Mesendoderm (in vitro differentiated cells): ENCODE data around the gene HBP1.

ENCODE experiments used
- DNase-seq: peaks from one replicate; pipeline ENCODE4 v3.0.0; 2013
- H2AK5ac ChIP-seq: 2 replicates; pipeline ENCODE4 v1.6.1; 2013; ENCODE audit warnings: low read length, inconsistent platforms
- H2BK120ac ChIP-seq: 2 replicates; pipeline ENCODE4 v1.6.1; 2013; ENCODE audit warnings: low read depth, mild to moderate bottlenecking, low read length, moderate library complexity, mixed read lengths
- H2BK15ac ChIP-seq: replicated peaks from 2 replicates; pipeline ENCODE4 v1.6.1; 2013; ENCODE audit warnings: low read depth, mild to moderate bottlenecking, moderate library complexity
- H2BK5ac ChIP-seq: 2 replicates; pipeline ENCODE4 v1.6.1; 2013; ENCODE audit warnings: low read length, inconsistent platforms
- H3K18ac ChIP-seq: 2 replicates; pipeline ENCODE4 v1.6.1; 2013; ENCODE audit warnings: mild to moderate bottlenecking, low read length, mixed read lengths
- H3K23ac ChIP-seq: one replicate; pipeline ENCODE4 v1.6.1; 2013; ENCODE audit warnings: low read length
- H3K27ac ChIP-seq: 2 replicates; pipeline ENCODE4 v1.5.1; 2013; ENCODE audit warnings: low read depth, mild to moderate bottlenecking, inconsistent platforms, low read length, moderate library complexity
- H3K27me3 ChIP-seq: 2 replicates; pipeline ENCODE4 v1.6.1; 2013; ENCODE audit warnings: low read length, control low read depth, mild to moderate bottlenecking, inconsistent platforms; ENCODE audit not compliant: insufficient read depth, poor library complexity
- H3K36me3 ChIP-seq: 2 replicates; pipeline ENCODE4 v1.6.1; 2013; ENCODE audit warnings: low read length, inconsistent platforms; ENCODE audit not compliant: control insufficient read depth, insufficient read depth
- H3K4ac ChIP-seq: one replicate; pipeline ENCODE4 v1.6.1; 2013; ENCODE audit warnings: low read depth, mild to moderate bottlenecking, low read length, moderate library complexity
- H3K4me1 ChIP-seq: 2 replicates; pipeline ENCODE4 v1.6.1; 2013; ENCODE audit warnings: low read depth, low read length, inconsistent platforms; ENCODE audit not compliant: control insufficient read depth
- H3K4me2 ChIP-seq: 2 replicates; pipeline ENCODE4 v1.6.1; 2013; ENCODE audit warnings: low read length
- H3K4me3 ChIP-seq: 2 replicates; pipeline ENCODE4 v1.5.1; 2013; ENCODE audit warnings: mild to moderate bottlenecking, low read length
- H3K56ac ChIP-seq: one replicate; pipeline ENCODE4 v1.6.1; 2013; ENCODE audit warnings: low read length
- H3K79me1 ChIP-seq: 2 replicates; pipeline ENCODE4 v1.6.1; 2013; ENCODE audit warnings: low read length, inconsistent platforms
- H3K79me2 ChIP-seq: 2 replicates; pipeline ENCODE4 v1.6.1; 2013; ENCODE audit warnings: mild to moderate bottlenecking, low read length; ENCODE audit not compliant: control insufficient read depth, insufficient read depth
- H3K9ac ChIP-seq: 2 replicates; pipeline ENCODE4 v1.6.1; 2013; ENCODE audit warnings: low read length, inconsistent platforms
- H4K5ac ChIP-seq: one replicate; pipeline ENCODE4 v1.6.1; 2013; ENCODE audit warnings: low read length
- H4K8ac ChIP-seq: one replicate; pipeline ENCODE4 v1.6.1; 2013; ENCODE audit warnings: low read depth, mild to moderate bottlenecking, control low read depth, low read length, moderate library complexity
- WGBS: extraction: QIAGEN DNeasy Blood & Tissue Kit; methylation state at CpG from one replicate; pipeline ENCODE4 v1.1.7; 2013; ENCODE audit warnings: low lambda C conversion rate, missing lambda C conversion rate; ENCODE audit not compliant: insufficient coverage; ENCODE audit errors: extremely low coverage; 5-methylcytosine and 5-hydroxymethylcytosine counted together

HBP1 gene

GRCh38 chr7:107196834-107197610 lies 28.2 kb downstream of the HBP1 start:
- H3K27ac ChIP-seq: no peak overlapping the region
- WGBS: no CpG with 5 or more reads among the region's 10 CpGs

DNA sequence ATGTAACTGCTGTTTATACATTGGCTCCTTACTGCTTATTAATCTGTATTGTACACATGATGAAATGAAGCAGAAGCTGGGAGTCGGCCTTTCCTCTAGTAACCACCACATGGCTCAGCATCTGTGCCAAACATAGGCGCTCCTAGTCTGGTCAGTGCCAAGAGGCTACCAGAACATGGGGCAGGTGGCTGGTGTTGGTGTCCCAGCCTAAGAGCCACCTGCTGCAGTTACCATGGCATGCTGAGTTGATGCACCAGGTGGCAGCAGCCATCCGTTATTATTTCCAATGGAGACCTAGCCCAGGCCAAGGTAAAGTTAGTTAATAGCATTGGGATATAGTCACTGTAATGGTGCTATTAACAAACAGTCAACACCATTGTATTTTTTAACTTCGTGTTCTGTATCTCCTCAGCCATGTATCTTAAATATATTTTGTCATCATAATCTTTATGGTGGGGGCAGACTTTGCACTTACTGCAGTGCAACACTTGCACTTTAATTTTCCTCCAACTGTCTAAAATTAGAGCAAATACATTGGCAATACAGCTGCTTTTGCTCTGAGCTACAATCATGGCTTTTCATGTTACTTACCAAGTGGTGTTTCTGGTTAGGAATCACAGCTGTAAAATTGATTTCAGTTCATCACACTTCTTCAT lies 33.1 kb downstream of the HBP1 start:
- Histone ChIP-seq H3K4ac (no peak overlapping the region), H3K9ac (no peak overlapping the region), H3K4me2 (no peak overlapping the region), H4K5ac (no peak overlapping the region), H2BK15ac (no peak overlapping the region), H2BK5ac (no peak overlapping the region), H3K23ac (no peak overlapping the region), H3K27ac (no peak overlapping the region), H3K18ac (no peak overlapping the region), H3K56ac (no peak overlapping the region), H3K36me3 (no peaks in the 10 kb centered on the region), H3K79me1 (no peaks in the 10 kb centered on the region), H2BK120ac (no peak overlapping the region), H2AK5ac (no peak overlapping the region), H3K4me3 (no peak overlapping the region), H3K4me1 (peaks cover 2% of the 10 kb centered on the region), H4K8ac (no peak overlapping the region), H3K27me3 (no peaks in the 10 kb centered on the region), H3K79me2 (no peaks in the 10 kb centered on the region)
- DNase-seq: peak; percentile 60
- WGBS: no CpG with 5 or more reads among the region's 4 CpGs

More at GRCh38 chr7:107196834-107197610, 28.2 kb downstream of the HBP1 start:
- H3K4me3 ChIP-seq: no peak overlapping the region
- no peaks in the 10 kb centered on the region for H3K36me3 ChIP-seq
- H4K8ac ChIP-seq: no peak overlapping the region
- no peaks in the 10 kb centered on the region for H3K79me2 ChIP-seq
- H2BK5ac ChIP-seq: no peak overlapping the region
- H2BK120ac ChIP-seq: no peak overlapping the region
- H3K9ac ChIP-seq: no peak overlapping the region
- H3K79me1 ChIP-seq: no peaks in the 10 kb centered on the region
- no peaks in the 10 kb centered on the region for H3K27me3 ChIP-seq
- H3K4me1 ChIP-seq: no peaks in the 10 kb centered on the region
- no peak overlapping the region for H3K4ac ChIP-seq
- no peak overlapping the region for H4K5ac ChIP-seq
- no peak for DNase-seq
- H3K4me2 ChIP-seq: no peak overlapping the region
- no peak overlapping the region for H3K56ac ChIP-seq
- no peak overlapping the region for H2AK5ac ChIP-seq
- no peak overlapping the region for H3K18ac ChIP-seq
- H2BK15ac ChIP-seq: no peak overlapping the region
- H3K23ac ChIP-seq: no peak overlapping the region

GRCh38 chr7:107203607-107204006 lies 34.8 kb downstream of the HBP1 start:
- H3K23ac ChIP-seq: no peak overlapping the region
- H3K27ac ChIP-seq: no peak overlapping the region
- no peak overlapping the region for H2BK15ac ChIP-seq
- H3K79me2 ChIP-seq: no peaks in the 10 kb centered on the region
- peaks cover 2% of the 10 kb centered on the region for H3K36me3 ChIP-seq
- H3K4me3 ChIP-seq: no peak overlapping the region
- no peak overlapping the region for H2BK120ac ChIP-seq
- peaks cover 2% of the 10 kb centered on the region for H3K4me1 ChIP-seq
- no peaks in the 10 kb centered on the region for H3K27me3 ChIP-seq
- H2BK5ac ChIP-seq: no peak overlapping the region
- no peak overlapping the region for H3K4ac ChIP-seq
- no peak overlapping the region for H3K18ac ChIP-seq
- no peak overlapping the region for H3K4me2 ChIP-seq
- no peak for DNase-seq
- H3K9ac ChIP-seq: no peak overlapping the region
- H4K8ac ChIP-seq: no peak overlapping the region
- no peak overlapping the region for H2AK5ac ChIP-seq
- H3K79me1 ChIP-seq: no peaks in the 10 kb centered on the region
- H4K5ac ChIP-seq: no peak overlapping the region
- WGBS: no CpG with 5 or more reads among the region's 7 CpGs
- no peak overlapping the region for H3K56ac ChIP-seq

DNA sequence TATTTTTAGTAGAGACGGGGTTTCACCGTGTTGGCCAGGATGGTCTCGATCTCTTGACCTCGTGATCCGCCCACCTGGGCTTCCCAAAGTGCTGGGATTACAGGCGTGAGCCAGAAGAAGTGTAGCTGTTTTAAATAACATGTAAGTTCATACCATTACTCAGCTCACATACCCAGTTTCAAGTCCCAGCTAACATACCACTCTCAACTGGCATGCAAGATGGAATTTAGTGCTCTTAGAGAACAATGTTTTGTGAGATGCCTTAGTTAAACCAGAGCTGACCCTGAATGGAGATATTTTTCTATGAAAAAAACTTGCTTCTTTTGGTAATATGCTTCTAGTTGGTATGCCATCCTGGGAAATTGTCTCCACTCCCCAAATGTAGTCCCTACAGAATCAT lies 37.3 kb downstream of the HBP1 start:
- H3K36me3 ChIP-seq: peaks cover 2% of the 10 kb centered on the region
- peaks cover 2% of the 10 kb centered on the region for H3K4me1 ChIP-seq
- no peak overlapping the region for H4K8ac ChIP-seq
- H3K18ac ChIP-seq: no peak overlapping the region
- H3K4me2 ChIP-seq: no peak overlapping the region
- no peak overlapping the region for H3K9ac ChIP-seq
- no peak overlapping the region for H2AK5ac ChIP-seq
- no peaks in the 10 kb centered on the region for H3K79me1 ChIP-seq
- no peak overlapping the region for H3K56ac ChIP-seq
- no peak overlapping the region for H3K4ac ChIP-seq
- WGBS: no CpG with 5 or more reads among the region's 6 CpGs
- H2BK15ac ChIP-seq: no peak overlapping the region
- DNase-seq: peak; percentile 15
- H3K4me3 ChIP-seq: no peak overlapping the region
- H3K27ac ChIP-seq: no peak overlapping the region
- no peak overlapping the region for H4K5ac ChIP-seq
- no peaks in the 10 kb centered on the region for H3K79me2 ChIP-seq
- no peaks in the 10 kb centered on the region for H3K27me3 ChIP-seq
- no peak overlapping the region for H2BK120ac ChIP-seq
- H3K23ac ChIP-seq: no peak overlapping the region
- no peak overlapping the region for H2BK5ac ChIP-seq

DNA sequence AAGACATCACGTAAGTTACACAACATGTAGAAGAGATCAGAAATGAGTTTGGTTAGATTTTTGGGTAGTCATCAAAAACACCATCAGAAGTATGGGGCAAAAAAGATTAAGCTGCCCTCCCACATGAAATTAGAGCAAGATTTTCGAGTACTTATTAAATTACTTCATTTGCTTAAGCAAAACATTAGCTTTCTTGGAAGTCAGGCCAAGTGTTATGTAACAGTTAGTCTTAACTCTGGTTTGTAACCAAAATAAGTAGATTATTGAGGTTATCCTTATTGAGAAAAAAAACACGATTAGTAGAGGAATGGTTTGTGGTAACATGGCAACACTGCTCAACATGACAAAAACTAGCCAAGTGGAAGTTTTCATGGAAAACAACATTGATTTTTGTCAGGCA lies 37.9 kb downstream of the HBP1 start:
- H2BK15ac ChIP-seq: no peak overlapping the region
- no peak overlapping the region for H3K23ac ChIP-seq
- H3K79me2 ChIP-seq: no peaks in the 10 kb centered on the region
- H3K56ac ChIP-seq: no peak overlapping the region
- H2AK5ac ChIP-seq: no peak overlapping the region
- H3K27ac ChIP-seq: no peak overlapping the region
- H3K4ac ChIP-seq: no peak overlapping the region
- H3K27me3 ChIP-seq: no peaks in the 10 kb centered on the region
- WGBS: no CpG with 5 or more reads among the region's 3 CpGs
- no peak overlapping the region for H2BK120ac ChIP-seq
- no peak overlapping the region for H4K8ac ChIP-seq
- H3K18ac ChIP-seq: no peak overlapping the region
- H2BK5ac ChIP-seq: no peak overlapping the region
- no peak overlapping the region for H3K4me3 ChIP-seq
- no peak overlapping the region for H3K4me2 ChIP-seq
- H3K9ac ChIP-seq: no peak overlapping the region
- H4K5ac ChIP-seq: no peak overlapping the region
- peaks cover 2% of the 10 kb centered on the region for H3K36me3 ChIP-seq
- peaks cover 2% of the 10 kb centered on the region for H3K4me1 ChIP-seq
- DNase-seq: no peak
- H3K79me1 ChIP-seq: no peaks in the 10 kb centered on the region
